PFSK-1 (cell line): Measurements from ENCODE around the gene CCDC177.

ENCODE experiments used
- FOXP2 ChIP-seq: optimal IDR thresholded peaks from 2 replicates; pipeline ENCODE3; 2011; ENCODE audit warnings: borderline replicate concordance, control low read depth, inconsistent platforms; ENCODE audit not compliant: insufficient read depth; ENCODE audit errors: extremely low read length, extremely low read depth
- POLR2AphosphoS5 ChIP-seq: IDR thresholded peaks from 2 replicates; pipeline ENCODE4 v1.6.1; 2012; ENCODE audit warnings: low read depth, mild to moderate bottlenecking, control low read depth, low read length, moderate library complexity
- REST ChIP-seq, 2 experiments: IDR thresholded peaks; 2 replicates each; pipeline versions ENCODE4 v1.6.1 to v1.8.0; 2011 to 2012; ENCODE audit warnings: low read depth in 2 of 2, low read length in 2 of 2, control low read depth in 1 of 2, inconsistent platforms in 1 of 2, mild to moderate bottlenecking in 1 of 2, moderate library complexity in 1 of 2; ENCODE audit not compliant: insufficient read depth in 1 of 2
- SIN3A ChIP-seq: IDR thresholded peaks from 2 replicates; pipeline ENCODE4 v1.6.1; 2012; ENCODE audit warnings: mild to moderate bottlenecking, low read length, moderate library complexity, borderline replicate concordance; ENCODE audit not compliant: insufficient read depth
- TAF1 ChIP-seq: IDR thresholded peaks from 2 replicates; pipeline ENCODE4 v1.6.1; 2012; ENCODE audit warnings: low read length, control low read depth, borderline replicate concordance; ENCODE audit not compliant: insufficient read depth

Gene CCDC177

GRCh38 chr14:69617796-69618195 lies 43.1 kb upstream of the CCDC177 start:
- no peak for TF ChIP-seq SIN3A
- no peak for TF ChIP-seq POLR2AphosphoS5
- no peak for TF ChIP-seq TAF1

- no peak for TF ChIP-seq REST (IDR thresholded peaks at IDR 0.05; ENCODE audit: insufficient read depth in 1 of 2, low read depth in 2 of 2, low read length in 2 of 2)
Measured at GRCh38 chr14:69616408-69616773, 41.7 kb upstream of the CCDC177 start.

- TF ChIP-seq FOXP2 (no peak), TAF1 (no peak), SIN3A (no peak), REST (IDR thresholded peaks at IDR 0.05; ENCODE audit: insufficient read depth in 1 of 2, low read depth in 2 of 2, low read length in 2 of 2) (no peak), POLR2AphosphoS5 (no peak)
Measured at GRCh38 chr14:69615496-69616407, 41.1 kb upstream of the CCDC177 start.

GRCh38 chr14:69615121-69615495 lies 40.4 kb upstream of the CCDC177 start:
- TF ChIP-seq TAF1 = no peak
- TF ChIP-seq SIN3A = no peak

GRCh38 chr14:69614592-69614991 lies 39.9 kb upstream of the CCDC177 start:
- TF ChIP-seq SIN3A (no peak), FOXP2 (no peak), TAF1 (no peak), POLR2AphosphoS5 (no peak), REST (IDR thresholded peaks at IDR 0.05; ENCODE audit: insufficient read depth in 1 of 2, low read depth in 2 of 2, low read length in 2 of 2) (no peak)

DNA sequence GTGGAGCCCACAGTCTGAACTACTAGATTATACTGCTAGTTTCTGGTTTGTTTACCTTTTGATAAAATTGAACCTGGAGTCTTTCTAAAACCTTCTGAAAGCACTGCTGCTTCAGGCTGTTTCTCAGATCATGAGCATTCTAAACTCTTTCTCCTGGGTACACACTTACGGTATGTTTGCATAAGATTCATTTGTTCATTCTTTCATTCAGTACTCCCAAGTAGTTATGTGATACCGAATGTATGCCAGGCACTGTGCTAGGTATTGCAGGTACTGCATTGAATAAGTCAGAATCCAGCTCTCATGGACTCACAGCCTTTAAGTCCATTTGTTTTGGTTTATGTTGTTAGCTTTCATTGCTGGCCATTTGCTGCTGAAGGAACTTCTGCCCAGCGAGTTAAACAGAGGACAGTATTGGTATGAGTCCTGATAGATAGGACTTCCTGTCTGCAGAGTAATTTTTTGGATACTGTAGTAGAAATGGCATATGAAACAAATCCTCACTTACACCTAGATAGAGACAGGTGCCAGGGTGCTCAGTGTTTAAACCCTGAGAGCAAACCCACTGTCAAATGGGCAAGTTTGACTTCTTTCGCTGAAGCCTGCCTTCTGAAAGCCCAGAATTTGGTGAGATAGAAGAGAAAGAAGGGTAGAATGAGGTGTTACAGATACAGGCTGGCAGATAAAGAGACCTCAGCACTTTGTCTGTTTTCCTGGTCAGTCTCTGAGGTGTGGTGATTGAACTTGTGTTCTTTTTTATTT lies 38.8 kb upstream of the CCDC177 start:
- no peak for TF ChIP-seq TAF1
- no peak for TF ChIP-seq REST (IDR thresholded peaks at IDR 0.05; ENCODE audit: insufficient read depth in 1 of 2, low read depth in 2 of 2, low read length in 2 of 2)
- no peak for TF ChIP-seq FOXP2
- TF ChIP-seq POLR2AphosphoS5 = no peak
- TF ChIP-seq SIN3A = no peak
